ENCODE results near the gene ACSBG1.

The ACSBG1 gene

GRCh38 chr15:78174401-78174800 lies 60.0 kb downstream of the ACSBG1 start:
- no peak overlapping the region for H3K4me3 ChIP-seq (ENCODE audit: control insufficient read depth, low read depth, low read length)

DNA sequence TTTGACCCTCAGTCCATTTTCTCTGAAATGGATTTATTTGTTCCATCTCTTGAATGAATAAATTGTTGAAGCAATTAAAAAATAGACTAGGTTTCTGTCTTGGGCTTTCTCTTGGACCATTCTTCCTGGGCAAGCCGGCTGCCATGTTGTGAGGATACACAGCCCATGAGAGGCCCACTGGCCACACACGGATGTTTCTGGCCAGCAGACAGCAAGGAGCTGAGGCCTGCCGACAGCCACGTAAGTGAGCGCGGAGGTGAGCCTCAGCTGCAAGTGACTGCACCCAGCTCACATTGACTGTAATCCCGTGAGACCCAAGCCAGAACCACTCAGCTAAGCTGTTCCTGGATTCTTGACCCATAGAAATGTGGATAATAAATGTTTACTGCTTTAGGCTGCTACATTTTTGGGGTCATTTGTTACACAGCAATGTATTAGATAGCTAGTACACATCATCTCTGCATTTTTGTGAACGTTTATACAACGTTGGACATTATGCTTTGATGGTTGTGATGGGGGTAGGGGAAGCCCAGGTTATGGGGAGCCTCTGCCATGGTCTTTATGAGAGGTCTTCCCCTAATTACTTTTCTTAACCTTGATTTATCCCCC lies 62.4 kb downstream of the ACSBG1 start:
- no peak overlapping the region for H3K4me3 ChIP-seq (ENCODE audit: control insufficient read depth, low read depth, low read length)
- TF ChIP-seq, protein P1, sequence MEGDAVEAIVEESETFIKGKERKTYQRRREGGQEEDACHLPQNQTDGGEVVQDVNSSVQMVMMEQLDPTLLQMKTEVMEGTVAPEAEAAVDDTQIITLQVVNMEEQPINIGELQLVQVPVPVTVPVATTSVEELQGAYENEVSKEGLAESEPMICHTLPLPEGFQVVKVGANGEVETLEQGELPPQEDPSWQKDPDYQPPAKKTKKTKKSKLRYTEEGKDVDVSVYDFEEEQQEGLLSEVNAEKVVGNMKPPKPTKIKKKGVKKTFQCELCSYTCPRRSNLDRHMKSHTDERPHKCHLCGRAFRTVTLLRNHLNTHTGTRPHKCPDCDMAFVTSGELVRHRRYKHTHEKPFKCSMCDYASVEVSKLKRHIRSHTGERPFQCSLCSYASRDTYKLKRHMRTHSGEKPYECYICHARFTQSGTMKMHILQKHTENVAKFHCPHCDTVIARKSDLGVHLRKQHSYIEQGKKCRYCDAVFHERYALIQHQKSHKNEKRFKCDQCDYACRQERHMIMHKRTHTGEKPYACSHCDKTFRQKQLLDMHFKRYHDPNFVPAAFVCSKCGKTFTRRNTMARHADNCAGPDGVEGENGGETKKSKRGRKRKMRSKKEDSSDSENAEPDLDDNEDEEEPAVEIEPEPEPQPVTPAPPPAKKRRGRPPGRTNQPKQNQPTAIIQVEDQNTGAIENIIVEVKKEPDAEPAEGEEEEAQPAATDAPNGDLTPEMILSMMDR (IDR thresholded peaks at IDR 0.05; ENCODE audit: control insufficient read depth, insufficient read depth, low read depth, low read length, missing control alignments): no peak
- no peak for DNase-seq (ENCODE audit: low read depth)

More at GRCh38 chr15:78174401-78174800, 60.0 kb downstream of the ACSBG1 start:
- TF ChIP-seq, protein P1 (IDR thresholded peaks at IDR 0.05; ENCODE audit: control insufficient read depth, insufficient read depth, low read depth, low read length, missing control alignments): no peak
- DNase-seq (ENCODE audit: low read depth): no peak

DNA sequence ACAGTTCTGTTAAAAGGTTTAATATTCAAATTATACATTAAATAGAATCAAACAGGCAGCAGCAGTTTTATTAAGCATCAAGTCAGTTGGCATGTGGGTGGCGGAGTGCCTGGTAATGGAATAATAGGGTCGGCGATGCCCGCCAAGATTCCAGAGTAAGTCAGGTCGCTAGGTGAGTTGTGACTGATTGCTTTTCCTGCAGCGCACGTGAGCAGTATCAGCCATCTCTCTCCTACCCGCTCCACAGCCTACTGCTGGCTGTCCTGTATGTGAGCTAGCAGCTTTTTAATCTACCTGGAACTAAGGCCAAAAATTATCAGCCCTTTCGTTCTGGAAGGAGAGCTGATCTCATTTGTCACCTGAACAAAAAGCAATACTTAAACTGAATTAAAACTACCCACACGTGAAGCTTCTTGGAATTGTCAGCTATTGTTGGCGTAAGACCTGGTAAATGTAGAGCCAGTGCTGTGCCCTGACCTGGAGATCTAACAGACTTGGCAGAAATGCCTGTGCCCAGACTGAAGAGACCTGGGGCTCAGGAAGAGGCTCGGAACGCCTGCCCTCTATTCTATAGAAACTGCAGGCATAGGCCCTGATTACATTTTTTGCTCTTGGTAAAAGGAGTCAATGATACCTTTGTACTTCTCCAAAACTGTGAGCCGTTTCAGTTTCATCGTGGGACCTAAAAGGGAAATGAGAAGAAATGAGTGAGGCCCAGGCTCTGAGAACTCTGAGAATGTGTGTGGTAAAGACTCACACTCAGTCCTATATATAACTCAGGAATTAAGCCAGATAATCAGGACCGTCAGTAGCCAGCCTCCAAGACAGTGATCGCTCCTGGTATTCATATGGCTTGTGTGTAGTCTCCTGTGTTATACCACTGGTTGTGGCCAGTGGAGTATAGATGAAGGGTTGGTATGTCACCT lies 63.3 kb downstream of the ACSBG1 start:
- no peak for DNase-seq (ENCODE audit: low read depth)
- no peak overlapping the region for H3K4me3 ChIP-seq (ENCODE audit: control insufficient read depth, low read depth, low read length)
- TF ChIP-seq, protein P1 (IDR thresholded peaks at IDR 0.05; ENCODE audit: control insufficient read depth, insufficient read depth, low read depth, low read length, missing control alignments): no peak

- DNase-seq (ENCODE audit: low read depth): no peak
- no peak overlapping the region for H3K4me3 ChIP-seq (ENCODE audit: control insufficient read depth, low read depth, low read length)
- TF ChIP-seq, protein P1 (IDR thresholded peaks at IDR 0.05; ENCODE audit: control insufficient read depth, insufficient read depth, low read depth, low read length, missing control alignments): no peak
Measured at GRCh38 chr15:78168608-78169007, 65.8 kb downstream of the ACSBG1 start.

GRCh38 chr15:78167227-78167888 lies 67.0 kb downstream of the ACSBG1 start:
- TF ChIP-seq, protein P1 (IDR thresholded peaks at IDR 0.05; ENCODE audit: control insufficient read depth, insufficient read depth, low read depth, low read length, missing control alignments): no peak
- H3K4me3 ChIP-seq (ENCODE audit: control insufficient read depth, low read depth, low read length): no peak overlapping the region
- DNase-seq (ENCODE audit: low read depth): no peak

DNA sequence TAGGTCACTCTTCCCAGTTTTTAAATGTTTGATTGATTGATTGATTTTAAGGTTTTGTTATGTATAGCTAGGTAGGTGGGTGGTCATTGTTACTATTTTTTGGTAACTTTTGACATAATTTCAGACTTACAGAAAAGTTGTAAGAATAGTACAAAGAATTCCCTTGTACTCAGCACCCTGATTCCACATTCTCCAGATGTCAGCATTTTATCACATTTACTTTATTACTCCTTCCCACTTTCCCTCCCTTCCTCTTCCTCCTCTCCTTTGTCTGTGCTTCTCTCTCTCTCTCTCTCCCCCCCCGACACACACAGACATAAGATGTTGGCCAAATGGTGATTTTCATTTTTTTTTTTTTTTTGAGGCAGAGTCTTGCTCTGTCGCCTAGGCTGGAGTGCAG lies 70.4 kb downstream of the ACSBG1 start:
- DNase-seq (ENCODE audit: low read depth): no peak
- TF ChIP-seq, protein P1 (IDR thresholded peaks at IDR 0.05; ENCODE audit: control insufficient read depth, insufficient read depth, low read depth, low read length, missing control alignments): no peak

More for the DNA sequence above, 70.4 kb downstream of the ACSBG1 start:
- H3K4me3 ChIP-seq (ENCODE audit: control insufficient read depth, low read depth, low read length): no peak overlapping the region

Measured in AG09309 (cell line).